HG03159 (cell line): ENCODE results near the gene RERE.
"Not testable (repeated sequence)": the region's sequence is repeated elsewhere in the genome, so short reads cannot be mapped to it uniquely, and the experiment has no call there.

ENCODE experiments used
- ATAC-seq: cut with Tn5 transposase; IDR thresholded peaks from one replicate; pipeline ENCODE4 v1.9.1; 2021; ENCODE audit warnings: mild to moderate bottlenecking, moderate library complexity; ENCODE audit not compliant: unreplicated experiment

RERE gene

GRCh38 chr1:8619917-8620502, 197.4 kb downstream of the RERE start:
- ATAC-seq = not testable (repeated sequence)

- not testable (repeated sequence) for ATAC-seq
These were observed 198.0 kb downstream of the RERE start for GRCh38 chr1:8619419-8619818.

GRCh38 chr1:8616791-8617190, 200.6 kb downstream of the RERE start:
- not testable (repeated sequence) for ATAC-seq

GRCh38 chr1:8611634-8612515, 205.6 kb downstream of the RERE start:
- not testable (repeated sequence) for ATAC-seq

GRCh38 chr1:8607906-8608305, 209.5 kb downstream of the RERE start:
- no peak for ATAC-seq

GRCh38 chr1:8604041-8604945, 213.1 kb downstream of the RERE start:
- peak; percentile 82 for ATAC-seq

- ATAC-seq = no peak
These were observed 214.2 kb downstream of the RERE start for GRCh38 chr1:8603220-8603616.

GRCh38 chr1:8602471-8603219, 214.8 kb downstream of the RERE start:
- no peak for ATAC-seq

GRCh38 chr1:8600336-8600735, 217.1 kb downstream of the RERE start:
- ATAC-seq = no peak

- ATAC-seq = no peak
These were observed 217.7 kb downstream of the RERE start for GRCh38 chr1:8599646-8600212.

GRCh38 chr1:8598783-8599182, 218.7 kb downstream of the RERE start:
- ATAC-seq = no peak

- no peak for ATAC-seq
These were observed 219.2 kb downstream of the RERE start for GRCh38 chr1:8598060-8598724.

GRCh38 chr1:8597455-8597854, 220.0 kb downstream of the RERE start:
- ATAC-seq = no peak

- peak; percentile 64 for ATAC-seq
These were observed 221.5 kb downstream of the RERE start for GRCh38 chr1:8595941-8596340.

- ATAC-seq = no peak
These were observed 222.1 kb downstream of the RERE start for GRCh38 chr1:8595332-8595731.

- not testable (repeated sequence) for ATAC-seq
These were observed 224.1 kb downstream of the RERE start for GRCh38 chr1:8593292-8593691.

GRCh38 chr1:8591569-8591968, 225.9 kb downstream of the RERE start:
- ATAC-seq = no peak

- ATAC-seq = no peak
These were observed 226.6 kb downstream of the RERE start for GRCh38 chr1:8590721-8591351.

- no peak for ATAC-seq
These were observed 227.9 kb downstream of the RERE start for GRCh38 chr1:8589571-8589970.
